ENCODE results near the gene FOXJ3.

The FOXJ3 gene

DNA sequence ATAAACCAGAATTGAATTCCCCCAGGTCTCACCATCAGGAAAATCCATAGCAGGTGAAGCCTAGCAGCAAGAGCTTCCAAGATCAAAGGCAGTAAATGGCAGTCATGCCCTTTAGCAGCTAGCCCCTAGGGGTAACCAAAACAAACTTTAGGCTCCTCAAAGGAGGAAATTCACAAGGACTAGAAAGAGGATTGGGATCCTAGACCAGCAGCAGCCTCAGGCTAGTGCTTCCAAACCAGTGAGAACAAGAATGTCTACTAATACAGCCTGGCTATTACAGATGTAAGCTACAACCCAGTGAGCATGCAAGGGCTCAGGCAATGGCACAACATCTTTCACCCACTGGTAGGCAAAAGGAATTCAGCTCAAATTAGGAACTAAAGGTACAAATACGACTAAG lies 34.4 kb upstream of the FOXJ3 start:
- DNase-seq (ENCODE audit: low read depth): no peak
- TF ChIP-seq, protein P1, sequence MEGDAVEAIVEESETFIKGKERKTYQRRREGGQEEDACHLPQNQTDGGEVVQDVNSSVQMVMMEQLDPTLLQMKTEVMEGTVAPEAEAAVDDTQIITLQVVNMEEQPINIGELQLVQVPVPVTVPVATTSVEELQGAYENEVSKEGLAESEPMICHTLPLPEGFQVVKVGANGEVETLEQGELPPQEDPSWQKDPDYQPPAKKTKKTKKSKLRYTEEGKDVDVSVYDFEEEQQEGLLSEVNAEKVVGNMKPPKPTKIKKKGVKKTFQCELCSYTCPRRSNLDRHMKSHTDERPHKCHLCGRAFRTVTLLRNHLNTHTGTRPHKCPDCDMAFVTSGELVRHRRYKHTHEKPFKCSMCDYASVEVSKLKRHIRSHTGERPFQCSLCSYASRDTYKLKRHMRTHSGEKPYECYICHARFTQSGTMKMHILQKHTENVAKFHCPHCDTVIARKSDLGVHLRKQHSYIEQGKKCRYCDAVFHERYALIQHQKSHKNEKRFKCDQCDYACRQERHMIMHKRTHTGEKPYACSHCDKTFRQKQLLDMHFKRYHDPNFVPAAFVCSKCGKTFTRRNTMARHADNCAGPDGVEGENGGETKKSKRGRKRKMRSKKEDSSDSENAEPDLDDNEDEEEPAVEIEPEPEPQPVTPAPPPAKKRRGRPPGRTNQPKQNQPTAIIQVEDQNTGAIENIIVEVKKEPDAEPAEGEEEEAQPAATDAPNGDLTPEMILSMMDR (conservative IDR thresholded peaks at IDR 0.05; ENCODE audit: control insufficient read depth, insufficient read depth, low read depth, low read length): no peak
- no peak overlapping the region for H3K4me3 ChIP-seq (ENCODE audit: control insufficient read depth, low read depth, low read length)

DNA sequence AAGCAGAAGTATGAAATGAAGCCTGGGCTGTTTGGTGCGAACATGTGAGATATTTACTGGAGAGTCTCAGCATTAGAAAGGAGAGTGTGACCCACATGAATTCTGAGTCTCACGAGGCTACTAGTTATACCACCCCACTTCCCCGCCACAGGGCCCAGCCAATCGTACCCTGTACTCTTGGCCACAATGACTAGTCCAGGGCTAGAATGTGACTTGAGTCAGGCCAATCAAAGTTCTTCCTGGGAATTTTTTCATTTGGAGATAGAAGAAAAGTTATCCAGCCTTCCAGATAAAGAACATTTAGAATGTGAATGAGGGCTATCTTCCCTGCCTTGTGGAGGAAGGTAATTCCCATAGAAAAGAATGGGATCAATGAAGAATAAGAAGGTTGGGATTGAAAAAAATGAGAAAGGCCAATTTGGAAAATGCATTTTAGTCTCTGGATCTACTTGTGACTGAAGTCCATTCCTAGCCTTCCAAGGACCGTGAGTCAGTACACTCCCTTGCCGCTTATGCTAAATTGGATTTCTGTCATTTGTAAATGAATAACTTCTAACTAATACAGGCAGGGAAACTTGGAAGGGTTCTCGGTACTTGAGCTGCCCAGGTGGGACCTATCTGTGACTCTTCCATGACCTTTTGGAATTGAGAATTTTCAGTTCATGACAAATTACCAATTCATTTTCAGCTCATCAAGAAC lies 33.2 kb upstream of the FOXJ3 start:
- no peak overlapping the region for H3K4me3 ChIP-seq (ENCODE audit: control insufficient read depth, low read depth, low read length)
- DNase-seq (ENCODE audit: low read depth): no peak
- TF ChIP-seq, protein P1 (conservative IDR thresholded peaks at IDR 0.05; ENCODE audit: control insufficient read depth, insufficient read depth, low read depth, low read length): no peak

DNA sequence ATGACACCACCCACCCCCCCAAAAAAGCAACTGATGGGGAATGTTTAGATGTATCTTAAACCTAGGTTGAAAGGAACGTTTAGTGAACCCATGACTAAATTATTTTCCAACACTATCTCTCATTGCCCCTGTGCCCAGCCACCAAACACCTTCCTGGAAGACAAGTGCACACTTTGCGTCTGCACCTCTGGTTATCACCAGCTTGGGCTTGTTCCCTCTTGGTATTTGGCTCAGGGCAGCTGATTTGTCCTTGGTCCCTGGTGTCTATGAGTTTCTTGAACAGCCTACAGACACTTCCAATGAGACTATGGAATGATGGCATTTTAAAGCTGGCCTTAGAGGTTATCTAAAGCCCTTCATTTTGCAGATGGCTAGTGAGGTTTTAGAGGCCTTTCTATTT lies 30.1 kb upstream of the FOXJ3 start:
- TF ChIP-seq, protein P1 (conservative IDR thresholded peaks at IDR 0.05; ENCODE audit: control insufficient read depth, insufficient read depth, low read depth, low read length): no peak
- H3K4me3 ChIP-seq (ENCODE audit: control insufficient read depth, low read depth, low read length): no peak overlapping the region
- no peak for DNase-seq (ENCODE audit: low read depth)

DNA sequence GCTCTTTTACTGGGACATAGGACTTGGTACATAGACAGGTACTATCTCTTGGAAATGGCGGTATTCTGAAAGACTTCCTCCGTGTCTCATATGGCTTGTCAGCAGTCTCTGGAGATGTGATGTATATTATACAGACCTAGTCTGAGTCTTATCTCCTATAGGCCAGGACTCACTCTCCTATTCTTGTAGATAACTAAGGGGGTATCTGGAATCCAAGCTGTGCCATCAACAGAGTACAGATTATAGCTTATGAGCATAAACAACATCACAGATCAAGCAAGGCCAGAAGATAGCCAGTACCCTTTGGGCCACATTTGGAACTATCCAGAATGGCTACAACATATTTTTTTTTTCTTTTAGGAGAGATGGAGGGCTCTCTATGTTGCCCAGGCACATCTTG lies 29.5 kb upstream of the FOXJ3 start:
- TF ChIP-seq, protein P1 (conservative IDR thresholded peaks at IDR 0.05; ENCODE audit: control insufficient read depth, insufficient read depth, low read depth, low read length): no peak
- DNase-seq (ENCODE audit: low read depth): no peak
- no peak overlapping the region for H3K4me3 ChIP-seq (ENCODE audit: control insufficient read depth, low read depth, low read length)

DNA sequence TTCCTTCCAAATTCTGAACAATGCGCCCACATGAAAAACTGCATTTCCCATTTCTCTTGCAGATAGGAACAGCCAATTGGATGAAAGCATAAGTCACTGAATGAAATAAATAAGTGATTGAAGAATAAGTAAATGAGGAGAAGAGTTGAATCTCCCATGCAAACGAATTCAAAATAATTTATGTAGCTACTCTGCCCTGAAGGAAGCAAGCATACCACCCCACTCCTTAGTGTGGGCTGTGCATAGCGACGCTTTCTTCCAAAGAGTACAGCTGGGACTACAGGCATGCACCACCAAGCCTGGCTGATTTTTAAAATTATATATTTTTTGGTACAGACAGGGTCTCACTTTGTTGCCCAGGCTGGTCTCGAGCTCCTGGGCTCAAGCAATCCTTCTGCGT lies 29.1 kb upstream of the FOXJ3 start:
- no peak for DNase-seq (ENCODE audit: low read depth)
- TF ChIP-seq, protein P1 (conservative IDR thresholded peaks at IDR 0.05; ENCODE audit: control insufficient read depth, insufficient read depth, low read depth, low read length): no peak
- H3K4me3 ChIP-seq (ENCODE audit: control insufficient read depth, low read depth, low read length): no peak overlapping the region

DNA sequence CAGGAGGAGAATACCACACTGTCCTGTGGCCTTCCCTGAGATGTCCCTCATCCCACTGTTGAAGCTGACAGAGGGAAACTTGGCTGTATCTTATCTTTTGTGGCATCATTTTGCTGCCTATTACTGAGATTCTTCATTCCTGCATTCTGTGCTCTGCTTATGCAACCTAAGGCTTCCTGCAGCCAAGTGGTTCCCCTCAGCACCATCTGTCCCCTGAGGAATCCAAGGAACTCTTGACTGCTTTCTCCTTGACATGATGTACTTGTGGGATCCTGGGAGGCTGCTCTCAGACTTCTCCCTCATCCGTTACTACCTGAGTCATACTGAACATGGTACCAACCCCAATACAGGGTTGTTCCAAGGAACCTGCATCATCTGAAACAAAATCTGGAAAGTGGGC lies 24.4 kb upstream of the FOXJ3 start:
- no peak for DNase-seq (ENCODE audit: low read depth)

More for the DNA sequence above, 24.4 kb upstream of the FOXJ3 start:
- H3K4me3 ChIP-seq (ENCODE audit: control insufficient read depth, low read depth, low read length): no peak overlapping the region
- TF ChIP-seq, protein P1 (conservative IDR thresholded peaks at IDR 0.05; ENCODE audit: control insufficient read depth, insufficient read depth, low read depth, low read length): no peak

All from fibroblast of mammary gland (primary cell).